HG03025 (cell line): Measurements from ENCODE around the gene IMMP2L.

Experiments
- ATAC-seq: cut with Tn5 transposase; IDR thresholded peaks from one replicate; pipeline ENCODE4 v1.9.1; 2021; ENCODE audit warnings: mild to moderate bottlenecking, moderate library complexity; ENCODE audit not compliant: unreplicated experiment, low FRiP score

The IMMP2L gene

GRCh38 chr7:110803602-110804143, 758.6 kb downstream of the IMMP2L start:
- ATAC-seq: no peak

DNA sequence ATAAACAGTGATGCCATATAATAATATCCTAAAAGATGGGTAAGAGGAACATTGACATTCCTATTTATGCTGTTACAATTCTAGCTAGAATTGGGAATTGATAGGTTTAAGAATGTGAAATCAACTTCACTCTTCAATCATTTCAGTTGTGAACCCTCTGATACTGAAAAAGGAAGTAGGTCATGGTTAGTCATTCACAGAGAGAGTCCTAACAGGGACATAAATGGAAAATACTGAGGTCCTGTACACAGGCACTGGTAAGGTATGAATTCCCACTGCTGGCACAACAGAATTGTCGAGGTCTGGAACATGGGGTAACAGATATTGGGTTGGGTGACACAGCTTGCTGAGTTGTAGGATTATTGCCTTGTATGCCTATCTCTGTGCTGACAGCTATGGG, 760.8 kb downstream of the IMMP2L start:
- peak; percentile 89 for ATAC-seq

DNA sequence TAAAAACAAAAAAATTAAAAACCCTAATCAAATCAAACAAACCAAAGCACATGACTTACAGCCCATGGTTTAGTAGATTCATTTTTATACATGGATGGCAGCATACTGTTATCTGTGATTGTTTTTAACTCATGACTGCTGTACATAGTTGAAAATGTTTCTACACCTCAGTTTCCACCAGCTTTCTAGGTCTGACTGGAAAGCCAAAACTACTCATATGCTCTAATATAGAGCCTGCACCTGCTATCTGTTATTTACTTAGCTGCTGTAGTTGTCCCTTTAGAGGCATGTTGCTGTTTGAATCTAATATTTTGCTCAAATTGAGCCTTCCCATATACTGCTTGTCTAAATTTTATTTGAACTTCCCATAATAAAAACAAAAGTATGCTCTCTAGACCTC, 761.3 kb downstream of the IMMP2L start:
- peak; percentile 79 for ATAC-seq

DNA sequence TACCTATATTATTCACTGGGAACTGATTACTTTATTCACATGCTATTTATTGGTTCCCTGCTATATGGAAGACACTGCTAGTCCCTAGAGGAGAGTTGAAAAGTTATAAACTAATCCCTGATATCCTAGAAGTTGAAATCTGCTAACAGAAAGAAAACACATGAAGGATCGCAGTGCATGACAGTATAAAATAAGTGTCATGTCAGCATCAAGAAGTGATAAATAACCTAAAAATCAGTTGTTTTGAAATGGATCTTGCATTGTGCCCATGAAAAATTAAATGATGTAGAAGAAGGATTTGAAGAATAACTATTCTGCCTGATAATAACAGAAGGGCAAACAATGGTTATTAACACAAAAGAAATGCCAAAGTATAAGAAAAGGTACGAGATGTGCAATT, 764.6 kb downstream of the IMMP2L start:
- no peak for ATAC-seq

DNA sequence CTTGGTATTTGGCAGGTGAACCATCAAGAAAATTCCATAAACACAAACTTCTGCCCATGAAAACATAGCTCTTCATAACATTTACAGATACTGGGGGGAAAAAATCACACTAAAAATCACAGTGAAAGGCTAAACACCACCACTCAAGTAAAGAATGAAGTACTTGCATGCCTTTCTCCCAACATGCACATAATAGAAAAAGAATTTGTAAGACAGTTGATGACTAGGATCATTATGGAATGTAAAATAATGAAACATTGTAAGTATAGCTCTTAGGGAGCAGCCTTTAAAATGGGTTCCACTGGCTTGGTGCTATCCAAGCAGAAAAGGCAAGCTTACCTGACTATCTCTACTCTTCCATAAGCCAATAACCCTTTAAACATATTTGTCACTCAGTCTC, 771.3 kb downstream of the IMMP2L start:
- no peak for ATAC-seq

- no peak for ATAC-seq
Measured at GRCh38 chr7:110786328-110786965, 775.8 kb downstream of the IMMP2L start.

DNA sequence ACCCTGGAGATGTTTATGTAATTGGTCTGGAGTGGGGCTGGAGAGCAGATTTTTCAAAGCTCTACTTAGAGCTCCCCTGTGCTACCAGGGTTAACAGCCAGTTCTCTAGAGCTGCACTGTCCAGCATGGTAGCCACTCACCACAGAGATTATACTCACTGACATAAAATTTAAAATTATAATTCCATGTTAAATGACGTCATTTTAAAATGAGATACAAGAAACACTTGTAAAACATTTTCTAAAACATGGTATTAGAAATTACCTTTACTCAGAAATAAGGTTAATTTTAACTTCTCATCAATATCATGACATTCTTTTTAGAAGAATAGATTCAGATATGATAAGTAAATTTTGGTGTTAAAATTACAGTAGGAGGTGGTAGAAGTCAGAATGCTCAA, 777.5 kb downstream of the IMMP2L start:
- ATAC-seq: no peak

- no peak for ATAC-seq
Measured at GRCh38 chr7:110780712-110781111, 781.6 kb downstream of the IMMP2L start.

- ATAC-seq: no peak
Measured at GRCh38 chr7:110779339-110779738, 783.0 kb downstream of the IMMP2L start.

DNA sequence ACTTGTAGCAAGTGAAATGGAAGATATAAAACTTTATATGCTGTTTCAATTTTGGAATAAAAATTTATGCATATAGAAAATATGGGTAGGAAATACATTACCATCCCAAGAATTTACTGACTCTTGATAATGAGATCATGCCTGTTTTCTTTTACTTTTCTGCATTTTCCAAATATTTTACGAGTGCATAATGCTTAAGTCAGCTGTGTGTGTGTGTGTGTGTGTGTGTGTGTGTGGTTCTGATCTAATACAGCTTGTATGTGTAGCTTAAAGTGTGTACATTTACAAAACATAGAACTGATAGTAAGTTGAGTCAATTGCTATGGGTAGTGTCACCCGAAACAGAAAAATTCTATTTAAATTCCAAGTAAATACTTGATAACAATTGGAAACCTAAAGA, 787.2 kb downstream of the IMMP2L start:
- no peak for ATAC-seq

DNA sequence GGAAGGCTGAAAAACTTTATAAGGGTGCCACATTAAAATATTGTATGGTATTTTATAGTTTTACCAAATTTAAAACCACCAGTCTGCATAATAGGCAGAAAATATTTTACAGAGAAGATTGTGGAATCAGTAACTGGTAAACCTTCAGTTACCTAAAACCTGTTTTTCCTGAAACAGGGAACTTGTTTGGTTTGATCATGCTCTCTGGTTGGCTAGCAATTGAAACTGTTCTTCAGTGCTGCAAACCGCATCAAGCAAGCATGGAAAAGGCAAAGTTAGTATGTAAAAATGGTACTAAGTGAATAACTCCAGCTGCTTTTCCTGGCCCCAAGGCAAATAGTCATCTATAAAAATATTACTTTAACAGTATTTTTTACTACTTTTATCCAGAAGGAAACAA, 788.2 kb downstream of the IMMP2L start:
- no peak for ATAC-seq

DNA sequence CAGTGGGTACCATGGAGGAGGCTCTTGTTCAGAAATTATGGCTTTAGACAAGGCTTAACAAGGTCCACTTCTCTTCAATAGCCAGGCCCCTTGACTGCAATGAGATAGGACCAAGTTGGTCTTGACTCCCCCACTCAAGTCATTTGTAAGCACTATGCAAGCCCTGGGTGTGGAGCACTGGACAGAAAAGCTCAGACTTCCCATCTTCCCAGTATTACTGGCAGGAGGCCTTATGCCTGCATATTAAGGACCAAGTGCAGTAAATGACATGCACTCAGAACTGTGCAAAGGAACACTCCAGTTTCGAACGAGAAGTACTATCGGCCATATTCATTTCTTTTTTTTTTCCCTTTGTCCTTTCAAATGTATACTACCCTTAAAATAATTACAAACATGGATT, 789.7 kb downstream of the IMMP2L start:
- ATAC-seq: no peak

- ATAC-seq: no peak
Measured at GRCh38 chr7:110771717-110772116, 790.6 kb downstream of the IMMP2L start.

DNA sequence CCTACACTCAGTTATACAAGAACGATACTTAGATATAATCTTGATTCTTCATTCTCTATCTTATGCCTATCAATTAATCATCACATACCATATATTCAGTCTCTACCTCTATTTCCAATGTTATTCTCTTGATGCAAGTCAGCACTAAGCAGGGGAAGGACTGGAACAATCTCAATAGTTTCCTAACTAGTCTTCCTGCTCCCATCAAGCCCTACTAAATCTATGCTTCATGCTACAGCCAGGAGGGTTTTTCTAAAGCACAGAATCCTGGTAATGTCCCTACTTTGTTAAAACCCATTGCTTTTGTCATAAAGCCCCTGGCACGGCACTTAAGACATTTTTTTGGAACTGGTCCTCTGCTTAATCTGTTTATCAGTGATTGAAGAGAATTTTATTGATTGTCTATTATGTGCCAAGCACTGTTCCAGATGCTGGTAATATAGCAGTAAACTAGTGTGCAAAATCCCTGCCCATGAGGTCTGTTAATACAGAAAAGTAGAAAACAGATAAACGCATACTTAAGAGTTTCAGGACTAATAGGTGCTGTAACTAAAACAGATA, 794.7 kb downstream of the IMMP2L start:
- no peak for ATAC-seq

- ATAC-seq: no peak
Measured at GRCh38 chr7:110766864-110767263, 795.4 kb downstream of the IMMP2L start.

- no peak for ATAC-seq
Measured at GRCh38 chr7:110764852-110765251, 797.4 kb downstream of the IMMP2L start.

GRCh38 chr7:110762546-110763225, 799.6 kb downstream of the IMMP2L start:
- no peak for ATAC-seq

DNA sequence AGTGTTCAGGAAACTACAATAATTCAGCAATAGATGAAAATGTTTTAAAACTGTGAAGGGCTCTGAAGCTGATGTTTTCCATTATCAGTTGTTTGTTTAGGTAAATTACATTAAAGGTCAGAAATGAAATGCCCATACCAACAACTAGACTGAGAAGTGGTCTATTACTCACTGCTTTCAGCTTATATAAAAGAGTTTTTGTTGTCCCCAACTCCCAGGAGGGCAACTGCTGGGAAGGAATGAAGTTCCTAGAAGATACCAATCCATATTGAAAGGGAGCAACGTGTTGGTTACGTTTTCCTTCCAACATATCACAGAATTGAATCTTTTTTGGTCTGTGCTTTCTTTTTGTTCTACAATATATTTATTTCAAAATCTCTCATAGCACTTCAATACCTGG, 802.0 kb downstream of the IMMP2L start:
- ATAC-seq: no peak

- no peak for ATAC-seq
Measured at GRCh38 chr7:110759069-110759468, 803.2 kb downstream of the IMMP2L start.

GRCh38 chr7:110754649-110755048, 807.6 kb downstream of the IMMP2L start:
- no peak for ATAC-seq

DNA sequence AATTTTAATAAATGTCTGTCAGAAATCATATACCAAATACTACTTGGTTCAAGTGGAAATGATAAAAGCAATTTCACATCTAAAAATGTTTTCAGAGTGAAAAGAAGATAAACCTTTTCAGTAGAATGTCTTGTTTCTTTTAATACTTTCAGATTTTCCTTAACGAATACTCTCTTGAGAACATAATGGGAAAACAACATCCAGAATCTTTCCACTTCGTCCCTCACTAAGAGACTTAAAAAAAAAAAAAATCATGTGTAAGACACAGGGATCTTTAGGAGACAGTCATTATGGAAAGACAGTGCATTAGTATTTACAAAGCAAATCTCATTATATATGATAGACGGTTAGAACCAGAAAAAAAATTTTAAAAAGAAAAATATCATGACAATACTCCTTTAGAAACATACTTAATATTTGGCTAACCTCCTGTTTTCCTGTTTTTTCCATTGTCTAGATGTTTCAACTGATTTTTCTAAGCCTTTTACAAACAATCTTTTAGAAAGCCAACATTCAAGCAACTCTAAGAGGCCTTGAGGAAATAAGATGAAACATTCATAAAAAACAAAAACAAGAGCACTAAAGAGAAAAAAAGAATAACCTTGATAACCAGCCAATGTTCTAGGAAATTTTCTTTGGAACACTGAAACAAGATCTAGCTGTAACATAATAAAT, 811.2 kb downstream of the IMMP2L start:
- no peak for ATAC-seq
